SKM-1 (cell line): ENCODE results near the gene CRX.
"Not testable (repeated sequence)": the region's sequence is repeated elsewhere in the genome, so short reads cannot be mapped to it uniquely, and the experiment has no call there.

ENCODE experiments used
- DNase-seq: peaks from one replicate; lab custom pipeline; 2025; ENCODE audit not compliant: unreplicated experiment; lab: John Stamatoyannopoulos, UW

CRX gene

GRCh38 chr19:47803148-47803547 lies 18.6 kb upstream of the CRX start:
- DNase-seq: not testable (repeated sequence)

GRCh38 chr19:47803671-47804070 lies 18.1 kb upstream of the CRX start:
- DNase-seq: not testable (repeated sequence)

GRCh38 chr19:47804451-47804850 lies 17.3 kb upstream of the CRX start, which contains the start of gene TPRX1:
TSS of gene TPRX1 (minus strand) at chr19:47804551. CDS start at chr19:47804539, 12 bp downstream.
- DNase-seq: not testable (repeated sequence)

GRCh38 chr19:47805313-47805712 lies 16.4 kb upstream of the CRX start:
- DNase-seq: no peak

- DNase-seq: no peak
Measured at GRCh38 chr19:47806435-47806834, 15.3 kb upstream of the CRX start.

- DNase-seq: peak; percentile 9
Measured at GRCh38 chr19:47813304-47813994, 8.3 kb upstream of the CRX start.

- no peak for DNase-seq
Measured at GRCh38 chr19:47813995-47814328, 7.8 kb upstream of the CRX start.

GRCh38 chr19:47816270-47816669 lies 5.5 kb upstream of the CRX start:
- not testable (repeated sequence) for DNase-seq

- DNase-seq: not testable (repeated sequence)
Measured at GRCh38 chr19:47818221-47818620, 3.5 kb upstream of the CRX start.

- DNase-seq: no peak
Measured at GRCh38 chr19:47819858-47820257, 1.9 kb upstream of the CRX start.

GRCh38 chr19:47820410-47820809 lies 1.3 kb upstream of the CRX start:
- no peak for DNase-seq

GRCh38 chr19:47824396-47824795 lies 2.7 kb downstream of the CRX start:
- no peak for DNase-seq

GRCh38 chr19:47826800-47827199 lies 5.1 kb downstream of the CRX start:
- DNase-seq: no peak

- DNase-seq: no peak
Measured at GRCh38 chr19:47832723-47833122, 11.0 kb downstream of the CRX start.

GRCh38 chr19:47836038-47836437 lies 14.3 kb downstream of the CRX start:
- no peak for DNase-seq

- no peak for DNase-seq
Measured at GRCh38 chr19:47839411-47839810, 17.7 kb downstream of the CRX start.

- no peak for DNase-seq
Measured at GRCh38 chr19:47839913-47840312, 18.2 kb downstream of the CRX start.

GRCh38 chr19:47842941-47843340 lies 21.2 kb downstream of the CRX start:
- DNase-seq: no peak

GRCh38 chr19:47848425-47848822 lies 26.7 kb downstream of the CRX start:
- no peak for DNase-seq

- no peak for DNase-seq
Measured at GRCh38 chr19:47848823-47849473, 27.2 kb downstream of the CRX start.

GRCh38 chr19:47853003-47853402 lies 31.3 kb downstream of the CRX start:
- DNase-seq: no peak

- DNase-seq: no peak
Measured at GRCh38 chr19:47854459-47854858, 32.7 kb downstream of the CRX start.

GRCh38 chr19:47858231-47858630 lies 36.5 kb downstream of the CRX start:
- DNase-seq: not testable (repeated sequence)
